GM19468 (cell line): ENCODE results near the gene IGFN1.

Experiments used
- ATAC-seq: cut with Tn5 transposase; IDR thresholded peaks from one replicate; pipeline ENCODE4 v1.9.1; 2021; ENCODE audit warnings: mild to moderate bottlenecking, moderate library complexity, moderate number of reproducible peaks; ENCODE audit not compliant: unreplicated experiment; ENCODE audit errors: extremely low read depth

The IGFN1 gene

GRCh38 chr1:201259476-201260235 lies 69.0 kb downstream of the IGFN1 start:
- ATAC-seq, result no peak

DNA sequence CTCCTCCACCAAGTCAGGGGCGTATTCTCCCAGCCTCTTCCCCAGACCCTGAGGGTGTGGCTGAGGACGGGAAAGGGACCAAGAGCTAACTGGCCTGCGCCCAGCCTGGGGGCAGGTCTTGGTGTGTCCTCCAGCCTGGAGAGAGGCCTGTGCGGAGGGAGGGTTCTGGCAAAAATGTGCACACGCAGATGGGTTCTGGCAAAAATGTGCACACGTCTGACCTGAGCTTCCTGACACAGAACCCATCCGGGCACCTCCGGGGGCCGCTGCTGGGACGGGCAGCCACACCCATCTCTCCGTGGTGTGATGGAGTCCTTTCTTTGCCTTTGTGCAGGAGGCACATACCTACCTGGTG lies 69.6 kb downstream of the IGFN1 start:
- ATAC-seq, result no peak

DNA sequence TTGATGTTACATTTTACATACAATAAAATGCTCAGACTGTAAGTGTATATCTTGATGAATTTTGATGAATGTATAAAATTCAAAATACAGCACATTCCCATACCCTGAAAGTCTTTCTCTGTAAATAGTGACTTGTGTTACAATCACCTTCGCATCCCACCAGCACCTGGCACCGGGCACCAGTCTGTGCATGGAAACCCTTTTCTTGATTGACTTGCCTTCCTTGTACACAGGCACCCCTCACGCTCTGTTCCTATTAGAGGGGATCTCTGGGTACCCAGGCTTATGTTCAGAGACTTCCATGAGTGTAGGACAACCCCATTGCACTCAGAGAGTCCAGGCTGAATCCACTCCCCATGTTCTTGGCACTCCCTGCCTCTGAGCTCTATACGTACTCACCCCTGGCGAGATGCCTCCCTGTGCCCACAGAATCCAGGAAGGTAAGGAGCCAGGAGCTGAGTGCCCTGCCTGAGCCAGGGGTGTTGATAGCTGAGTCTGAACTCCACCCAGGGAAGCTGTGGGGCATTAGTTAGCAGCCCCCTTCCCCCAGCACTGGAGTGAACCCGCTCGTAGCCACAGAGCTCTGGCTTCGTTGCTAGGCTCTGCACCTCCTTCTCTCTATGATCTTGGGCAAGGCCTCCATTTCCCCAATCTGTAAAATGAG lies 70.2 kb downstream of the IGFN1 start:
- no peak for ATAC-seq

GRCh38 chr1:201261771-201262547 lies 71.3 kb downstream of the IGFN1 start:
- no peak for ATAC-seq

- ATAC-seq, result no peak
These were observed 72.5 kb downstream of the IGFN1 start for GRCh38 chr1:201262963-201263608.

GRCh38 chr1:201264072-201264471 lies 73.4 kb downstream of the IGFN1 start:
- no peak for ATAC-seq

GRCh38 chr1:201264554-201264953 lies 73.9 kb downstream of the IGFN1 start:
- no peak for ATAC-seq

DNA sequence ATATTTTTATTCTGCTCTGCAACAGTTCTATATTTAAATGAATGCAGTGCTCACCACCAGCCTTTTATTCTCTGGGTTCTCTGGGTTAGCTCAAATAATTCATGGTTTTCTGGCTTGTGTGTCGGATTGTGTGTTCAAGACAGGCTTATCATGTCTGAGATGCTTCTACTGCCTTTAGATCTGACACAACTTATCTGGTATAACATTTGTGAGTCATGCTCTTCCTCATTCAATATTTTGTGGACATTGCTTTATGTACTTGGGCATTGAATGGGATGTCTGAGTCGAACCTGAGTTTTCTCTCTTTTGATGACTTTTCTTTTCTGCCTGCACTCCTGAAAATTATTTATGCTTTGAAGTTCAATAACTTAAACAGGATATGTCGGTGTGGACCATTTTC lies 75.1 kb downstream of the IGFN1 start:
- ATAC-seq, result no peak

GRCh38 chr1:201266276-201266675 lies 75.7 kb downstream of the IGFN1 start:
- no peak for ATAC-seq

- ATAC-seq, result no peak
These were observed 76.2 kb downstream of the IGFN1 start for GRCh38 chr1:201266774-201267173.

- ATAC-seq, result no peak
These were observed 77.0 kb downstream of the IGFN1 start for GRCh38 chr1:201267481-201268229.

- ATAC-seq, result no peak
These were observed 78.1 kb downstream of the IGFN1 start for GRCh38 chr1:201268604-201269151.

GRCh38 chr1:201269281-201269680 lies 78.7 kb downstream of the IGFN1 start:
- no peak for ATAC-seq

GRCh38 chr1:201269900-201270410 lies 79.3 kb downstream of the IGFN1 start:
- no peak for ATAC-seq

DNA sequence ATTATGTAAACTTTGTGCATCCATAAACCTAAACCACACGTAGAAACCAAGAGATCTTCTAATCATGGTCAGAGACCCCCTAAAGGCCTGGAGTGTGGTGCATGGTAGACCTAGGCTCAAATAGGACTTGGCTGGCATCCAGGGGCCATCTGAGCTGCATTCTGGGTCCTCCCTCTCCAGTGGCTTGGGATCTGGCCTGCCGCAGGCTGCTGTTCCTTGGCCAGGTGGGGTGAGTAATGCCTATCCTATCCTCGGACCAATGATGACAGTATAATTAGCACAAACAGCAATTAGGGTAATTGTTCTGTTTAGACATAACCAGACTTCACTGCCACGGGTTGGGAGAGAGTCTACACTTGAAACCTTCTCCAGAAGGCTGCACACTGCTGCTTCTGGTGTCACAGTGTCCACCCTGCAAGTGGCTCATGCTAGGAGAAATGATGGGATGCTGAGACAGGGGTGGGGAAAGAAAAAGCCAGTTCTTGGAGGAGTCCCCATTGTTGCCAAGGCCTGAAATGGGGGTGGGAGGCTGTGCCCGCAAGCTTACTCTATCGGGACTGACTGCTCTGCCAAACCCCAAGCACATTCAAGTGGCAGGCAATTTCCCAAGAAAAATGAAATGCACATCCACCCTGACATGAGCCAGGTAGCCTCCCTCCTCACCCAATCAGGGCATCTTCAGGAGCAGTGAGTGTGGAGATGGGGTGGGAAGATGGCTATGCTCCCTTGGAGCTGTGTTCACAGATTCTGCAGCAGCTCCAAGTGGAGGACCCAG lies 80.2 kb downstream of the IGFN1 start:
- ATAC-seq, result no peak

DNA sequence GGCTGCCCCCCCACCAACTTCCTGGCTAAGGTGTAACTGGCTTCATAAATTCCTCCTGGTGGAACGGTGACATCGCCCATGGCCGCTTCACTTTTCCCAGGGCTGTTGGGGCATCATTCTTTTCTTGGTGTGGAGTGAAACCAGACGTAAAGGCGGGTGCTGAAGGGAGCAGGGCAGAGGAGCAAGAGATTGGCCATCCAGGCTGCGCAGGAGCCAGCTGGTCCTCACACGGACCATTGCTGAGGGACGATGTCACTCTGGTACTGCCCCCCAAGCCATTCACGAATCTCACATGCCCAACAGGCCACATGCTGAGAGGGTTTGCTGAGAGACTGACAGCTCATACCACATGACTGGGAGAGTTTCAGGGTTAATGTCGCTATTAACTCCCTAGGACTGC lies 82.2 kb downstream of the IGFN1 start:
- ATAC-seq, result no peak

- ATAC-seq, result no peak
These were observed 84.1 kb downstream of the IGFN1 start for GRCh38 chr1:201274616-201275252.

DNA sequence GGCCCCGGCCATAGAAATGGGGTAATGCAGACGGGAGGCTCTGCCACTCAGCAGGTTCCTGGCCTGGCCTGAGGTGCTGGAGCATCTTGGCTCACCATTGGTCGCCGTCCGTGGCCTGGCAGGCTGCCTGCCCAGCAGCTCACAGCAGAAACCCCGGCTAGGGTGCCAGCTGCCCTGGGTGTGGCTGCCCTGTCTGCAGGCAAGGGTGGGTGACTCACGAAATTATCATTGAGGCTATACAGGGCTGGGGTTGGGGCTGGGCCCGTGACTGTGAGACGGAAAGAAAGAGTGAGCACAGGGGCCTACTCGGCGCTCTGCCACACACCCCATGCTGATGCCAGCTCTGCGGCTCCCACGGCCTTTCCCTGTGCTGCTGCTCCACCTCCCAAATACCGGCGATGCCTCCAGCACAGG lies 84.6 kb downstream of the IGFN1 start:
- ATAC-seq, result no peak
